Immature natural killer cell (primary cell): ENCODE results near the gene MTX3. TPM values are rescaled to one million over a fixed set of nuclear protein-coding genes. Genes with fewer than 3 reads are reported as not detected.

ENCODE experiments used
- DNase-seq, 3 donors: peaks; one replicate each; pipeline ENCODE4 v3.0.0; 2022; ENCODE audit warnings: mixed read lengths in 1 of 3
- H3K27ac Mint-ChIP-seq, 6 donors: one replicate each; pipeline ENCODE4 v1.8.0; 2020; ENCODE audit warnings: mixed read lengths in 6 of 6, mild to moderate bottlenecking in 5 of 6, inconsistent platforms in 4 of 6, moderate library complexity in 3 of 6
- H3K27me3 Mint-ChIP-seq, 3 donors: one replicate each; pipeline ENCODE4 v1.8.0; 2020 to 2021; ENCODE audit warnings: low read depth in 3 of 3, mild to moderate bottlenecking in 3 of 3, mixed read lengths in 3 of 3, moderate library complexity in 3 of 3, inconsistent platforms in 1 of 3
- H3K36me3 Mint-ChIP-seq, 3 donors: one replicate each; pipeline ENCODE4 v1.8.0; 2020; ENCODE audit warnings: mixed read lengths in 3 of 3, inconsistent platforms in 2 of 3, mild to moderate bottlenecking in 2 of 3
- H3K4me1 Mint-ChIP-seq, 2 donors: one replicate each; pipeline ENCODE4 v1.8.0; 2020; ENCODE audit warnings: inconsistent platforms in 2 of 2, mild to moderate bottlenecking in 2 of 2, mixed read lengths in 2 of 2, moderate library complexity in 1 of 2
- H3K4me3 Mint-ChIP-seq, 5 donors: one replicate each; pipeline ENCODE4 v1.8.0; 2020; ENCODE audit warnings: mild to moderate bottlenecking in 5 of 5, mixed read lengths in 5 of 5, inconsistent platforms in 3 of 5, moderate library complexity in 3 of 5
- H3K9me3 Mint-ChIP-seq, 6 donors: one replicate each; pipeline ENCODE4 v1.8.0; 2020; ENCODE audit warnings: mild to moderate bottlenecking in 6 of 6, mixed read lengths in 6 of 6, inconsistent platforms in 4 of 6, moderate library complexity in 3 of 6
- polyA plus RNA-seq, 3 donors: library from polyadenylated mRNA; unstranded; fragments of 300-500 nt; fragmentation: Illumina TruSeq; gene quantifications; one replicate each; pipeline ENCODE4 v1.2.3, GENCODE V29; 2021

Gene MTX3
- polyA plus RNA-seq, 3 donors from 2014 or later, result 1.3 TPM; not detected in 1

- Mint-ChIP-seq H3K4me1 (no peaks in the 10 kb centered on the region), H3K27me3 (peaks cover 1 to 3% (median 2%) of the 10 kb centered on the region in 3 donors), H3K27ac (peak overlapping the region in 1 of 6 donors; percentile 7), H3K9me3 (no peaks in the 10 kb centered on the region), H3K36me3 (peaks cover 28 to 33% (median 32%) of the 10 kb centered on the region in 3 donors), H3K4me3 (no peak overlapping the region)
- no peak for DNase-seq
Measured at GRCh38 chr5:79973996-79974395, 17.1 kb downstream of the MTX3 start.

GRCh38 chr5:79973511-79973910, 17.6 kb downstream of the MTX3 start:
- H3K36me3 Mint-ChIP-seq, result peaks cover 26 to 28% (median 27%) of the 10 kb centered on the region in 3 donors
- peak overlapping the region in 1 of 6 donors; percentile 7 for H3K27ac Mint-ChIP-seq
- no peaks in the 10 kb centered on the region for H3K4me1 Mint-ChIP-seq
- no peak overlapping the region for H3K4me3 Mint-ChIP-seq
- peaks cover 1 to 3% (median 2%) of the 10 kb centered on the region in 3 donors for H3K27me3 Mint-ChIP-seq
- no peak for DNase-seq
- no peaks in the 10 kb centered on the region for H3K9me3 Mint-ChIP-seq

GRCh38 chr5:79971156-79971555, 19.9 kb downstream of the MTX3 start:
- H3K27ac Mint-ChIP-seq, result no peak overlapping the region
- no peak for DNase-seq
- peaks cover 2 to 4% (median 2%) of the 10 kb centered on the region in 3 donors for H3K27me3 Mint-ChIP-seq
- H3K4me3 Mint-ChIP-seq, result no peak overlapping the region
- no peaks in the 10 kb centered on the region for H3K4me1 Mint-ChIP-seq
- peaks cover 6 to 13% (median 8%) of the 10 kb centered on the region in 3 donors for H3K36me3 Mint-ChIP-seq
- no peaks in the 10 kb centered on the region for H3K9me3 Mint-ChIP-seq

GRCh38 chr5:79966448-79966847, 24.6 kb downstream of the MTX3 start:
- Mint-ChIP-seq H3K4me1 (no peaks in the 10 kb centered on the region), H3K4me3 (no peak overlapping the region), H3K27me3 (peaks cover 2 to 4% (median 2%) of the 10 kb centered on the region in 3 donors), H3K27ac (no peak overlapping the region), H3K36me3 (no peaks in the 10 kb centered on the region), H3K9me3 (no peaks in the 10 kb centered on the region)
- no peak for DNase-seq

- Mint-ChIP-seq H3K9me3 (no peaks in the 10 kb centered on the region), H3K27me3 (peaks cover 2 to 4% (median 3%) of the 10 kb centered on the region in 3 donors), H3K4me3 (no peak overlapping the region), H3K36me3 (no peaks in the 10 kb centered on the region), H3K27ac (no peak overlapping the region), H3K4me1 (no peaks in the 10 kb centered on the region)
- no peak for DNase-seq
Measured at GRCh38 chr5:79964136-79964535, 26.9 kb downstream of the MTX3 start.

GRCh38 chr5:79963261-79964061, 27.6 kb downstream of the MTX3 start:
- H3K36me3 Mint-ChIP-seq, result no peaks in the 10 kb centered on the region
- no peaks in the 10 kb centered on the region for H3K9me3 Mint-ChIP-seq
- no peaks in the 10 kb centered on the region for H3K4me1 Mint-ChIP-seq
- no peak for DNase-seq
- no peak overlapping the region for H3K27ac Mint-ChIP-seq
- H3K27me3 Mint-ChIP-seq, result peaks cover 4 to 6% (median 4%) of the 10 kb centered on the region in 3 donors
- no peak overlapping the region for H3K4me3 Mint-ChIP-seq

- Mint-ChIP-seq H3K27ac (no peak overlapping the region), H3K9me3 (no peaks in the 10 kb centered on the region), H3K4me3 (no peak overlapping the region), H3K27me3 (peaks cover 4 to 7% (median 6%) of the 10 kb centered on the region in 3 donors), H3K4me1 (no peaks in the 10 kb centered on the region), H3K36me3 (no peaks in the 10 kb centered on the region)
- DNase-seq, result no peak
Measured at GRCh38 chr5:79962575-79963222, 28.4 kb downstream of the MTX3 start.

GRCh38 chr5:79961716-79962574, 29.1 kb downstream of the MTX3 start:
- Mint-ChIP-seq H3K27me3 (peaks cover 6 to 8% (median 6%) of the 10 kb centered on the region in 3 donors), H3K9me3 (no peaks in the 10 kb centered on the region), H3K27ac (no peak overlapping the region), H3K4me1 (no peaks in the 10 kb centered on the region), H3K36me3 (no peaks in the 10 kb centered on the region), H3K4me3 (no peak overlapping the region)
- no peak for DNase-seq

GRCh38 chr5:79959407-79959806, 31.7 kb downstream of the MTX3 start:
- no peaks in the 10 kb centered on the region for H3K36me3 Mint-ChIP-seq
- no peak for DNase-seq
- H3K9me3 Mint-ChIP-seq, result peaks cover 0 to 2% (median 0%) of the 10 kb centered on the region in 6 donors
- no peaks in the 10 kb centered on the region for H3K4me1 Mint-ChIP-seq
- H3K27me3 Mint-ChIP-seq, result peaks cover 6 to 9% (median 7%) of the 10 kb centered on the region in 3 donors
- no peak overlapping the region for H3K4me3 Mint-ChIP-seq
- no peak overlapping the region for H3K27ac Mint-ChIP-seq

GRCh38 chr5:79955941-79956670, 35.0 kb downstream of the MTX3 start:
- H3K36me3 Mint-ChIP-seq, result no peaks in the 10 kb centered on the region
- no peak for DNase-seq
- H3K4me3 Mint-ChIP-seq, result no peak overlapping the region
- H3K27me3 Mint-ChIP-seq, result peaks cover 4 to 10% (median 9%) of the 10 kb centered on the region in 3 donors
- H3K9me3 Mint-ChIP-seq, result peaks cover 0 to 5% (median 0%) of the 10 kb centered on the region in 6 donors
- H3K27ac Mint-ChIP-seq, result no peak overlapping the region
- H3K4me1 Mint-ChIP-seq, result no peaks in the 10 kb centered on the region

- H3K36me3 Mint-ChIP-seq, result no peaks in the 10 kb centered on the region
- peaks cover 0 to 5% (median 0%) of the 10 kb centered on the region in 6 donors for H3K9me3 Mint-ChIP-seq
- no peaks in the 10 kb centered on the region for H3K4me1 Mint-ChIP-seq
- no peak overlapping the region for H3K4me3 Mint-ChIP-seq
- H3K27ac Mint-ChIP-seq, result no peak overlapping the region
- DNase-seq, result no peak
- peaks cover 5 to 10% (median 9%) of the 10 kb centered on the region in 3 donors for H3K27me3 Mint-ChIP-seq
Measured at GRCh38 chr5:79955356-79955895, 35.6 kb downstream of the MTX3 start.

- Mint-ChIP-seq H3K36me3 (no peaks in the 10 kb centered on the region), H3K27me3 (peaks cover 7 to 9% (median 9%) of the 10 kb centered on the region in 3 donors), H3K27ac (no peak overlapping the region), H3K4me1 (no peaks in the 10 kb centered on the region), H3K4me3 (no peak overlapping the region), H3K9me3 (peaks cover 0 to 5% (median 0%) of the 10 kb centered on the region in 6 donors)
- DNase-seq, result no peak
Measured at GRCh38 chr5:79954620-79955019, 36.4 kb downstream of the MTX3 start.

- no peak overlapping the region for H3K27ac Mint-ChIP-seq
- DNase-seq, result no peak
- H3K4me3 Mint-ChIP-seq, result no peak overlapping the region
- H3K4me1 Mint-ChIP-seq, result no peaks in the 10 kb centered on the region
- H3K27me3 Mint-ChIP-seq, result peaks cover 3 to 4% (median 3%) of the 10 kb centered on the region in 3 donors
- no peaks in the 10 kb centered on the region for H3K36me3 Mint-ChIP-seq
- H3K9me3 Mint-ChIP-seq, result no peaks in the 10 kb centered on the region
Measured at GRCh38 chr5:79947567-79947966, 43.5 kb downstream of the MTX3 start.
